HG03354 (cell line): ENCODE data around the gene ENG.

Source experiments
- ATAC-seq: cut with Tn5 transposase; IDR thresholded peaks from one replicate; pipeline ENCODE4 v1.9.1; 2021; ENCODE audit warnings: mild to moderate bottlenecking; ENCODE audit not compliant: unreplicated experiment, poor library complexity, severe bottlenecking

The ENG gene

DNA sequence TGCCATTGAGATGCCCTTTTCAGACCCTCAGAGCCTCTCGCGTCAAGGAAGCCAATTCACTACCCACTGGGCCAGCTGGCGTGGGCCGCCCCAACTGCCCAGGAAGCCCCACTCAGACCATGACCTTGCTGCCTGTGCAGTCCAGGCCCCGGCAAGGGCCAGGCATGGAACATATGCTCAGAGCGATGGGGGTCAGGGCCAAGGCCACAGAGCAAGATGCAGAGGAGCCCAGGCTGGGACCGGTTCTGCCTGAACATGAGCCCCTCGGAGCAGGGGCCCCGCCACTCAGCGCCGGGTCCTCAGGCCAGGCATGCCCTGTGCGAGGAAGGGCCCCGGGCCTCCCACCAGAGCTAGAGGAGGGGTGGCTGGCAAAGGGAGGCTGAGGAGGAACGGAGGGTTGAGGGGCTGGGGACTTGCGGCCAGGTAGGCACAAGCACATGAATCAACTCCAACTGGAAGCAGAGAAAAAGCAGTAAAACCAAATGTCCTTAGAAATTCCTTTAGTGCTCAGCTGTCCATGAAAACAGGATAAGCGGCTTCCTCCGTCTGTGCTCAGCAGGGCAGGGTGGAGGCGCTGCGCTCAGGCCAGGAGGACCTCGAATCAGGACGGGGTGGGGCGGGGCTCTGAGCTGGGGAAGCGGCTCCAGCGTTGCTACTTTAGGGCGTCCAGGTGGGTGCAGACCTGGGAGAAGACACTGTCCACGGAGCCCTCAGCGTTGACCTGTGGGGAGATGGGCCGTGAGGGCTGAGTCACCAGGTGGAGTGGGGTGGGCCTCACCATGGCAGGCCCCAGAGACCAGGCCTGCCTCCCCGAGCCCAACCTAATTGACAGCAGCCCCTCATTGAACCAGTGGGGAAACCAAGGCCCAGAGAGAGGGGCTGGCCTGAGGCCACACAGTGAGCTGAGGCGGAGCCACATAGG lies 13.2 kb upstream of the ENG start:
- ATAC-seq, result no peak

- no peak for ATAC-seq
Observed at GRCh38 chr9:127866535-127866934, 12.1 kb upstream of the ENG start.

- ATAC-seq, result no peak
Observed at GRCh38 chr9:127865645-127866464, 11.4 kb upstream of the ENG start.

DNA sequence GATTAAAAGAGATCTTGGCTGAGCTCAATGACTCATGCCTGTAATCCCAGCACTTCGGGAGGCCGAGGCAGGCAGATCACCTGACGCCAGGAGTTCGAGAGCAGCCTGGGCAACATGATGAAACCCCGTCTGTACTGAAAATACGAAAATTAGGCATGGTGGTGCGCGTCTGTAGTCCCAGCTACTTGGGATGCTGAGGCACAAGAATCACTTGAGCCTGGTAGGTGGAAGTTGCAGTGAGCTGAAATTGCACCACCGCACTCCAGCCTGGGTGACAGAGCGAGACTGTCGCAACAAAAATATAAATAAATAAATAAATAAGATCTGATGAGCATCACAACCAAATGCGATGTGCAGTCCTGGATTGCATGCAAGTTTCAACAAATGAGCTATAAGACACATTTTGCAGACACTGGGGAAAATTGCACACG lies 8.7 kb upstream of the ENG start:
- ATAC-seq, result no peak

GRCh38 chr9:127862075-127863011 lies 7.9 kb upstream of the ENG start:
- ATAC-seq, result no peak

DNA sequence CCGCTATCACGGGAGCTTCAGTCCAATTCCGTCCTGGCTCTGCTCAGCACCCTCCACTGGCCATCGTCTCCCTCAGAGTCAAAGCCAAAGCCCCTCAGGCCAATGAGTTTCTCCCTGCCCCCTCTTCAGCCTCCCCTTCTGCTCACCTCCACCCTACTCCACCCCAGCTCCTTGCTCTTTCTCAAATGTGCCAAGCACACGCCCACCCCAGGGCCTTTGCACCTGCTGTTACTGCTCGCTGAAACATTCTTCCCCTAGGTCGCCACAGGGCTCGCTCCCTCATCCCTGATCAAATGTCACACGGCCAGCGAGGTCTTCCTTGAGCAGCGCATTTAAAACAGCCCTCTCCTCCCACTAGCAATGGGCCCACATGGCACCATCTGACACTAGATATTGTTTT lies 6.3 kb upstream of the ENG start:
- ATAC-seq, result no peak

DNA sequence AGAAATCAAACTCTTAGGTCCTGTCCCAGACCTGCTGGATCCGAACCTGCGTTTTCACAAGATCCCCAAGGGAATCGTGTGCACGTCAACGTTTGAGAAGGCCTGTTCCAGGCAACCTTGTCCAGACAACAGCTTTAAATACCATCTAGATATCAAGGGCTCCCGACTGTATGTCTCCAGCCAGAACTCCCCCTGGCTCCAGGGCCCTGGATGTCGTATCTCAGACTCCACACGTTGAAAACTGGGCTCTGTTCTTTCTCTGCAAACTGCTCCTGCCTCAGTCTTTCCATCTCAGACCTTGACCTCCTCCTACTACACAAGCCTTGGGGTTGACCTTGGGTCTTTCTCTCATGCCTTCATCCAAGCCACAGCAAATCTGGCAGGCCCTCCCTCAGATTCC lies 5.8 kb upstream of the ENG start:
- ATAC-seq, result no peak

DNA sequence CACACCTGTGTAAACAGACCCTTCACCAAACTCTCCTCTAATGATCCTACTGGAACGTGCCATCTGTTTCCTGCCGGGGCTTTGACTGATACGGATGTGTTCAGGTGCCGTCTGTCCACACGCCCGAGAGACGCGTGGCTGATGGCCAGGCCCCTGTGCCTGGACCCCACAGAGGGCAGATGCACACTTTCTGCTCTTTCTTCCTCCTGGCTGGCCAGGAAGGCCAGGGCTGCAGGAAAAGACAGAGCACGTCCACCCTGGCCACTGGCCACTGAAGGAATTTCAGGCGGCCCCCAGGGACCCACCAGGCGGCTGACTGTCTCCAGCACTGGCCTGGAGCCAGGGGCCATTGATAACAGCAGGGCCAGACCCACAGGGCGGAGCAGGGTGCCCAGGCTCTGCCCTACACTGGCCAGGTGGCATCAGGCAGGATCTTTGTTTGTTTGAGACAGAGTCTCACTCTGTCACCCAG lies 3.6 kb upstream of the ENG start:
- ATAC-seq, result no peak

DNA sequence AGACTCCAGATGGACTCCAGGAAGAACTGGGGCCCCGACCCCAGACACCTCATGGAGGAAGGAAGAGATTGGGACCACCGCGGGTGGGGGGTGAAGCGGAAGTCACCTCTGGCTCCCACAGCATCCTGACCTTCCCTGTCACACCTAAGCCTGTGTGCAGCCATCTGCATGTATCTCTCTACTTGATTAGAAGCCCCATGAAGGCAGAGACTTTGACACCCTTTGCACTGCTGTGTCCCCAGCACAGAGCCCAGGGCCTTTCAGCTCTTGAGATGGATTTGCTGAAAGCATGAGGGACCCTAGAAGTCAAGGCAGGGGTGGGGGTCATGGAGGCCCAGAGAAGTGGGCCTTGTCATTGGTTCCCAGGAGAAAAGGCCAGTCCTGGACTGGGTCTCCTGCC lies 2.8 kb upstream of the ENG start:
- ATAC-seq, result no peak

- no peak for ATAC-seq
Observed at GRCh38 chr9:127856729-127857116, 2.3 kb upstream of the ENG start.

GRCh38 chr9:127856094-127856728 lies 1.8 kb upstream of the ENG start:
- no peak for ATAC-seq

GRCh38 chr9:127855522-127855921 lies 1.1 kb upstream of the ENG start:
- ATAC-seq, result no peak

DNA sequence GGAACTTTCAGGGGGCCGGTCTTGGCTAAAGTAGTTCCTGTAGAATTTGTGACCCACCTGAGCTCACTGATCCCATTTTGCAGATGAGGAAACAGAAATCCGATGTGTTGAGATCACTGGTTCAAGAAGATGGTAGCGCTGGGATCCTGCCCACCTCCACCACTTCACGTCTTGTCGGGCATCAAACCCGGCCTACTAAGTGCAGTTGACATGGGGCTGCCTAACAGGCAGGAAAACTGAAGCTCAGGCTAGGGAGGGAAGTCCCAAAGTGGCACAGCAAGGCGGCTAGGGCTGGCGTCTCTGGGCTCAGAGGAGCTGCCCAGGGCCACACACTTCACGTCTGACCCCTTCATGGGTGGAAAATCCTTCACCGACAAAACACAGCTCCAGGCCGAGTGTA lies 502 bp upstream of the ENG start:
- no peak for ATAC-seq

- ATAC-seq, result no peak
Observed at GRCh38 chr9:127853312-127854183, 910 bp downstream of the ENG start.

DNA sequence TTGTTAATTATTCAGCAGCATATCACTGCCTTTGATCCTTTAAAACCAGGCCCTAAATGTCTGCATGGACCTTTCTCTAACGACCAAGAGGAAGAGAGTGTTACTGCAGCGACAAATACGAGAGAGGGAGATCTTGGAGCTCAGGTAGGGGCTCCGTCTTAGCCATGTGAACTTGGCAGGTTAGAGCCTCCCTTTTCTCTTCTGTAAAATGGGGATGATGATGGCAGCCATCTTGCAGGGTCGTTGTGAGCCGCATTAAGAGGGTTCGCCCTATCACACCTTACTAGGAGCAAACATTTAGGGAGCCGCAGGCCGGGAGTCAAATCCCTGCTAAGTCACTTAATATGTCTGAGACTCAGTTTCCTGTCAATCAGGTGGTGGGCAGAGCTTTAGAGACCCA lies 1.6 kb downstream of the ENG start:
- no peak for ATAC-seq

- ATAC-seq, result no peak
Observed at GRCh38 chr9:127850286-127850830, 4.1 kb downstream of the ENG start.

- no peak for ATAC-seq
Observed at GRCh38 chr9:127848756-127849504, 5.5 kb downstream of the ENG start.
